GM18907 (cell line): Measurements from ENCODE around the gene DHRS2.

Experiments used
- ATAC-seq: cut with Tn5 transposase; IDR thresholded peaks from one replicate; pipeline ENCODE4 v1.9.1; 2021; ENCODE audit warnings: mild to moderate bottlenecking, moderate library complexity; ENCODE audit not compliant: unreplicated experiment

DHRS2 gene

GRCh38 chr14:23612354-23612732 lies 23.8 kb upstream of the DHRS2 start:
- no peak for ATAC-seq

GRCh38 chr14:23612802-23613201 lies 23.4 kb upstream of the DHRS2 start:
- ATAC-seq, result no peak

- ATAC-seq, result no peak
Observed at GRCh38 chr14:23613242-23614070, 22.7 kb upstream of the DHRS2 start.

GRCh38 chr14:23614395-23614828 lies 21.8 kb upstream of the DHRS2 start:
- no peak for ATAC-seq

- ATAC-seq, result no peak
Observed at GRCh38 chr14:23615856-23616255, 20.3 kb upstream of the DHRS2 start.

GRCh38 chr14:23617539-23617938 lies 18.6 kb upstream of the DHRS2 start:
- no peak for ATAC-seq

- ATAC-seq, result no peak
Observed at GRCh38 chr14:23618415-23618988, 17.7 kb upstream of the DHRS2 start.

GRCh38 chr14:23620177-23620702 lies 15.9 kb upstream of the DHRS2 start:
- no peak for ATAC-seq

GRCh38 chr14:23621204-23621931 lies 14.8 kb upstream of the DHRS2 start:
- no peak for ATAC-seq

- no peak for ATAC-seq
Observed at GRCh38 chr14:23621932-23622730, 14.0 kb upstream of the DHRS2 start.

- no peak for ATAC-seq
Observed at GRCh38 chr14:23622990-23623389, 13.2 kb upstream of the DHRS2 start.

GRCh38 chr14:23623962-23624361 lies 12.2 kb upstream of the DHRS2 start:
- ATAC-seq, result no peak

GRCh38 chr14:23624830-23625404 lies 11.2 kb upstream of the DHRS2 start:
- no peak for ATAC-seq

- ATAC-seq, result no peak
Observed at GRCh38 chr14:23626946-23627345, 9.2 kb upstream of the DHRS2 start.

- ATAC-seq, result no peak
Observed at GRCh38 chr14:23627961-23628360, 8.2 kb upstream of the DHRS2 start.

GRCh38 chr14:23629204-23629603 lies 7.0 kb upstream of the DHRS2 start:
- ATAC-seq, result no peak

- ATAC-seq, result no peak
Observed at GRCh38 chr14:23629832-23630396, 6.2 kb upstream of the DHRS2 start.

- ATAC-seq, result no peak
Observed at GRCh38 chr14:23630687-23631086, 5.5 kb upstream of the DHRS2 start.

GRCh38 chr14:23631234-23631633 lies 4.9 kb upstream of the DHRS2 start:
- ATAC-seq, result no peak
